ENCODE data around the gene USH2A.

The USH2A gene

GRCh38 chr1:216422821-216423520 is at the start of gene USH2A:
Gene USH2A (minus strand): TSS chr1:216423448. CDS start chr1:216422336, 1,112 bp downstream.
- no peak within 1 kb of the TSS for H3K4me3 ChIP-seq (replicated peaks; ENCODE audit: low read depth, low read length)
- TF ChIP-seq CTCF (IDR thresholded peaks at IDR 0.05; ENCODE audit: low read length, missing control alignments): no peak
- no peak for DNase-seq (ENCODE audit: low read depth)

GRCh38 chr1:216466162-216466801 is 43.0 kb upstream of the USH2A start:
- DNase-seq (ENCODE audit: low read depth): no peak
- no peak overlapping the region for H3K4me3 ChIP-seq (replicated peaks; ENCODE audit: low read depth, low read length)
- TF ChIP-seq CTCF (IDR thresholded peaks at IDR 0.05; ENCODE audit: low read length, missing control alignments): no peak

GRCh38 chr1:216464489-216464888 is 41.2 kb upstream of the USH2A start:
- DNase-seq (ENCODE audit: low read depth): peak; percentile 78
- no peak for TF ChIP-seq CTCF (IDR thresholded peaks at IDR 0.05; ENCODE audit: low read length, missing control alignments)
- H3K4me3 ChIP-seq (replicated peaks; ENCODE audit: low read depth, low read length): no peak overlapping the region

- TF ChIP-seq CTCF (IDR thresholded peaks at IDR 0.05; ENCODE audit: low read length, missing control alignments): no peak
- H3K4me3 ChIP-seq (replicated peaks; ENCODE audit: low read depth, low read length): no peak overlapping the region
- DNase-seq (ENCODE audit: low read depth): peak; percentile 41
These were observed 39.0 kb upstream of the USH2A start for GRCh38 chr1:216462066-216462775.

- DNase-seq (ENCODE audit: low read depth): peak; percentile 20
- TF ChIP-seq CTCF (IDR thresholded peaks at IDR 0.05; ENCODE audit: low read length, missing control alignments): no peak
- H3K4me3 ChIP-seq (replicated peaks; ENCODE audit: low read depth, low read length): no peak overlapping the region
These were observed 38.2 kb upstream of the USH2A start for GRCh38 chr1:216461466-216461865.

- TF ChIP-seq CTCF (IDR thresholded peaks at IDR 0.05; ENCODE audit: low read length, missing control alignments): no peak
- H3K4me3 ChIP-seq (replicated peaks; ENCODE audit: low read depth, low read length): no peak overlapping the region
- no peak for DNase-seq (ENCODE audit: low read depth)
These were observed 36.5 kb upstream of the USH2A start for GRCh38 chr1:216459651-216460207.

Data from fibroblast of pulmonary artery (primary cell).